ENCODE results near the gene PCDH17. TPM values are rescaled to one million over a fixed set of nuclear protein-coding genes. Genes with fewer than 3 reads are reported as not detected.

PCDH17 gene
- total and polyA plus RNA-seq, 8 donors = 2.1 to 10.2 (median 7.4) TPM

GRCh38 chr13:57595775-57596174 is 35.8 kb upstream of the PCDH17 start:
- ATAC-seq = no peak
- intact Hi-C loops (cut with DNase I) = no loop called here
- no peak overlapping the region for H3K4me3 ChIP-seq
- no peak for DNase-seq
- TF ChIP-seq, protein P1, sequence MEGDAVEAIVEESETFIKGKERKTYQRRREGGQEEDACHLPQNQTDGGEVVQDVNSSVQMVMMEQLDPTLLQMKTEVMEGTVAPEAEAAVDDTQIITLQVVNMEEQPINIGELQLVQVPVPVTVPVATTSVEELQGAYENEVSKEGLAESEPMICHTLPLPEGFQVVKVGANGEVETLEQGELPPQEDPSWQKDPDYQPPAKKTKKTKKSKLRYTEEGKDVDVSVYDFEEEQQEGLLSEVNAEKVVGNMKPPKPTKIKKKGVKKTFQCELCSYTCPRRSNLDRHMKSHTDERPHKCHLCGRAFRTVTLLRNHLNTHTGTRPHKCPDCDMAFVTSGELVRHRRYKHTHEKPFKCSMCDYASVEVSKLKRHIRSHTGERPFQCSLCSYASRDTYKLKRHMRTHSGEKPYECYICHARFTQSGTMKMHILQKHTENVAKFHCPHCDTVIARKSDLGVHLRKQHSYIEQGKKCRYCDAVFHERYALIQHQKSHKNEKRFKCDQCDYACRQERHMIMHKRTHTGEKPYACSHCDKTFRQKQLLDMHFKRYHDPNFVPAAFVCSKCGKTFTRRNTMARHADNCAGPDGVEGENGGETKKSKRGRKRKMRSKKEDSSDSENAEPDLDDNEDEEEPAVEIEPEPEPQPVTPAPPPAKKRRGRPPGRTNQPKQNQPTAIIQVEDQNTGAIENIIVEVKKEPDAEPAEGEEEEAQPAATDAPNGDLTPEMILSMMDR (IDR thresholded peaks at IDR 0.05) = no peak
- no peaks in the 10 kb centered on the region for H3K4me1 ChIP-seq
- no peaks in the 10 kb centered on the region for H3K27me3 ChIP-seq
- no peaks in the 10 kb centered on the region for H3K36me3 ChIP-seq
- WGBS, 2 donors = 55 to 58% methylated on average over 1 of the region's 1 CpG
- no peak for FAIRE-seq
- no peaks in the 10 kb centered on the region for H3K9me3 ChIP-seq
- no peak overlapping the region for H3K27ac ChIP-seq

GRCh38 chr13:57601536-57601935 is 30.0 kb upstream of the PCDH17 start:
- WGBS, 2 donors = 40 to 44% methylated on average over 3 of the region's 3 CpGs
- H3K27ac ChIP-seq = no peak overlapping the region
- no peaks in the 10 kb centered on the region for H3K9me3 ChIP-seq
- no peaks in the 10 kb centered on the region for H3K27me3 ChIP-seq
- DNase-seq (no peak), ATAC-seq (no peak), FAIRE-seq (no peak)
- TF ChIP-seq, protein P1 (IDR thresholded peaks at IDR 0.05) = no peak
- no peak overlapping the region for H3K4me3 ChIP-seq
- intact Hi-C loops (cut with DNase I) = no loop called here
- no peaks in the 10 kb centered on the region for H3K4me1 ChIP-seq
- no peaks in the 10 kb centered on the region for H3K36me3 ChIP-seq

- H3K36me3 ChIP-seq = no peaks in the 10 kb centered on the region
- no peaks in the 10 kb centered on the region for H3K27me3 ChIP-seq
- ATAC-seq (no peak), FAIRE-seq (no peak), DNase-seq (no peak)
- H3K4me3 ChIP-seq = no peak overlapping the region
- no peak overlapping the region for H3K27ac ChIP-seq
- TF ChIP-seq, protein P1 (IDR thresholded peaks at IDR 0.05) = no peak
- H3K4me1 ChIP-seq = no peaks in the 10 kb centered on the region
- WGBS, 2 donors = 83 to 84% methylated on average over 2 of the region's 2 CpGs
- intact Hi-C loops (cut with DNase I) = no loop called here
- no peaks in the 10 kb centered on the region for H3K9me3 ChIP-seq
These were observed 27.1 kb upstream of the PCDH17 start for GRCh38 chr13:57604442-57604841.

GRCh38 chr13:57611969-57612368 is 19.6 kb upstream of the PCDH17 start:
- WGBS, 2 donors = 77 to 82% methylated on average over 5 of the region's 5 CpGs
- FAIRE-seq (no peak), DNase-seq (no peak), ATAC-seq (no peak)
- Histone ChIP-seq H3K36me3 (no peaks in the 10 kb centered on the region), H3K4me3 (no peak overlapping the region), H3K4me1 (no peaks in the 10 kb centered on the region), H3K27me3 (peaks cover 0 to 2% (median 0%) of the 10 kb centered on the region in 4 donors), H3K27ac (no peak overlapping the region), H3K9me3 (no peaks in the 10 kb centered on the region)
- TF ChIP-seq, protein P1 (IDR thresholded peaks at IDR 0.05) = no peak
- intact Hi-C loops (cut with DNase I) = no loop called here

GRCh38 chr13:57612568-57612967 is 19.0 kb upstream of the PCDH17 start:
- no peak overlapping the region for H3K4me3 ChIP-seq
- 78 to 79% methylated on average over 1 of the region's 1 CpG for WGBS, 2 donors
- no peaks in the 10 kb centered on the region for H3K9me3 ChIP-seq
- no peaks in the 10 kb centered on the region for H3K4me1 ChIP-seq
- ATAC-seq (no peak), DNase-seq (no peak), FAIRE-seq (no peak)
- H3K27me3 ChIP-seq = peaks cover 0 to 6% (median 0%) of the 10 kb centered on the region in 4 donors
- no peak overlapping the region for H3K27ac ChIP-seq
- intact Hi-C loops (cut with DNase I) = no loop called here
- TF ChIP-seq, protein P1 (IDR thresholded peaks at IDR 0.05) = no peak
- H3K36me3 ChIP-seq = no peaks in the 10 kb centered on the region

All from pancreas (tissue), 10 donors.